HepG2 (cell line): ENCODE measurements around the gene CHST4. TPM values are rescaled to one million over a fixed set of nuclear protein-coding genes. Genes with fewer than 3 reads are reported as not detected.

Source experiments
- ADNP ChIP-seq: sonication (generic); formaldehyde crosslinking; IDR thresholded peaks from 2 replicates; pipeline ENCODE4 v1.4.0; 2020; ENCODE audit warnings: missing genetic modification reagents
- GMEB1 ChIP-seq: sonication (generic); formaldehyde crosslinking; IDR thresholded peaks from 2 replicates; pipeline ENCODE4 v1.5.1; 2020; ENCODE audit warnings: missing genetic modification reagents, mild to moderate bottlenecking, borderline replicate concordance
- HMGXB3 ChIP-seq: sonication (generic); formaldehyde crosslinking; IDR thresholded peaks from 2 replicates; pipeline ENCODE4 v1.4.0; 2020; ENCODE audit warnings: missing genetic modification reagents, borderline replicate concordance
- HMGXB4 ChIP-seq, 2 experiments: sonication (generic) in 1 of 2; formaldehyde crosslinking in 1 of 2; IDR thresholded peaks; 2 replicates each; pipeline versions ENCODE4 v1.4.0 to v1.6.1; 2018 to 2020; ENCODE audit warnings: missing genetic modification reagents in 2 of 2, borderline replicate concordance in 1 of 2, low read depth in 1 of 2, mild to moderate bottlenecking in 1 of 2, missing biosample characterization in 1 of 2
- KAT7 ChIP-seq: IDR thresholded peaks from 2 replicates; pipeline ENCODE4 v1.6.1; 2018; ENCODE audit warnings: borderline replicate concordance, missing compliant biosample characterization
- MEF2D ChIP-seq: sonication (generic); formaldehyde crosslinking; IDR thresholded peaks from 2 replicates; pipeline ENCODE4 v1.5.1; 2020; ENCODE audit warnings: mild to moderate bottlenecking, missing genetic modification reagents
- MTA1 ChIP-seq: sonication (generic); formaldehyde crosslinking; IDR thresholded peaks from 2 replicates; pipeline ENCODE4 v1.4.0; 2020; ENCODE audit warnings: missing genetic modification reagents, mild to moderate bottlenecking, borderline replicate concordance
- NFYC ChIP-seq: IDR thresholded peaks from 2 replicates; pipeline ENCODE4 v1.6.1; 2016; ENCODE audit warnings: missing genetic modification reagents, missing compliant biosample characterization
- PHF5A ChIP-seq: IDR thresholded peaks from one replicate; pipeline ENCODE4 v1.6.1; 2018; ENCODE audit warnings: low read depth, missing genetic modification reagents; ENCODE audit not compliant: unreplicated experiment
- THAP11 ChIP-seq: IDR thresholded peaks from 2 replicates; pipeline ENCODE4 v1.6.1; 2016; ENCODE audit warnings: missing biosample characterization, missing genetic modification reagents
- ZNF530 ChIP-seq: sonication (generic); formaldehyde crosslinking; IDR thresholded peaks from 2 replicates; pipeline ENCODE4 v1.5.0; 2020; ENCODE audit warnings: low read depth, mild to moderate bottlenecking, missing genetic modification reagents
- ZNF607 ChIP-seq: sonication (generic); formaldehyde crosslinking; IDR thresholded peaks from 2 replicates; pipeline ENCODE4 v1.5.1; 2020; ENCODE audit warnings: missing genetic modification reagents, mild to moderate bottlenecking, borderline replicate concordance
- polyA plus RNA-seq, 8 experiments: library from polyadenylated mRNA; depleted of rRNA in 3 of 8; stranded (reverse) in 7 of 8; unstranded in 1 of 8; fragments of >200 nt; fragmentation: Illumina TruSeq in 4 of 8; extraction: Trizol in 4 of 8; gene quantifications; 2 replicates each; pipeline versions ENCODE4 v1.2.1 to v1.2.3, GENCODE V29; 2011 to 2016; ENCODE audit warnings: low read depth in 4 of 8, missing spikeins in 1 of 8, mixed read lengths in 1 of 8; ENCODE audit not compliant: insufficient read depth in 1 of 8
- total RNA-seq, 5 experiments: library from RNA; depleted of rRNA; stranded (reverse); fragments of >200 nt; fragmentation: Illumina TruSeq; extraction: Trizol; gene quantifications; 2 replicates each; pipeline ENCODE4 v1.2.3, GENCODE V29; 2016; ENCODE audit warnings: low read depth in 1 of 5
- TF ChIP-seq, protein P1 (sequence below): sonication (generic); formaldehyde crosslinking; IDR thresholded peaks from 2 replicates; pipeline ENCODE4 v1.4.0; 2020; ENCODE audit warnings: missing genetic modification reagents, mild to moderate bottlenecking, borderline replicate concordance

CHST4 gene
- total and polyA plus RNA-seq, 2 of the 13 experiments (the other 11 are each of a cell fraction or from before 2014, with no cell fraction given): not detected

- TF ChIP-seq HMGXB3 (CRISPR knock-in tag): 0 out of 2 replicates have a peak, but pooled peaks have one; percentile 39
- TF ChIP-seq, protein P1, sequence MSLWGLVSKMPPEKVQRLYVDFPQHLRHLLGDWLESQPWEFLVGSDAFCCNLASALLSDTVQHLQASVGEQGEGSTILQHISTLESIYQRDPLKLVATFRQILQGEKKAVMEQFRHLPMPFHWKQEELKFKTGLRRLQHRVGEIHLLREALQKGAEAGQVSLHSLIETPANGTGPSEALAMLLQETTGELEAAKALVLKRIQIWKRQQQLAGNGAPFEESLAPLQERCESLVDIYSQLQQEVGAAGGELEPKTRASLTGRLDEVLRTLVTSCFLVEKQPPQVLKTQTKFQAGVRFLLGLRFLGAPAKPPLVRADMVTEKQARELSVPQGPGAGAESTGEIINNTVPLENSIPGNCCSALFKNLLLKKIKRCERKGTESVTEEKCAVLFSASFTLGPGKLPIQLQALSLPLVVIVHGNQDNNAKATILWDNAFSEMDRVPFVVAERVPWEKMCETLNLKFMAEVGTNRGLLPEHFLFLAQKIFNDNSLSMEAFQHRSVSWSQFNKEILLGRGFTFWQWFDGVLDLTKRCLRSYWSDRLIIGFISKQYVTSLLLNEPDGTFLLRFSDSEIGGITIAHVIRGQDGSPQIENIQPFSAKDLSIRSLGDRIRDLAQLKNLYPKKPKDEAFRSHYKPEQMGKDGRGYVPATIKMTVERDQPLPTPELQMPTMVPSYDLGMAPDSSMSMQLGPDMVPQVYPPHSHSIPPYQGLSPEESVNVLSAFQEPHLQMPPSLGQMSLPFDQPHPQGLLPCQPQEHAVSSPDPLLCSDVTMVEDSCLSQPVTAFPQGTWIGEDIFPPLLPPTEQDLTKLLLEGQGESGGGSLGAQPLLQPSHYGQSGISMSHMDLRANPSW (CRISPR knock-in tag): 0 out of 2 replicates have a peak, but pooled peaks have one; percentile 13
- peak; percentile 90 for TF ChIP-seq KAT7 (CRISPR knock-in tag)
- peak; percentile 79; the same call in 1 of the 2 replicates for TF ChIP-seq GMEB1 (CRISPR knock-in tag)
- no peak for TF ChIP-seq ZNF530
- TF ChIP-seq MTA1: peak; percentile 64; the same call in 1 of the 2 replicates
- no peak for TF ChIP-seq ZNF607 (CRISPR knock-in tag)
- peak; percentile 94 for TF ChIP-seq THAP11 (CRISPR knock-in tag)
- TF ChIP-seq HMGXB4 (CRISPR knock-in tag; IDR thresholded peaks at IDR 0.05; ENCODE audit: borderline replicate concordance in 1 of 2, low read depth in 1 of 2): peak; percentile 82 to 88; a peak in 2 of 4 replicates
- TF ChIP-seq MEF2D (CRISPR knock-in tag): peak; percentile 76; the same call in 1 of the 2 replicates
- peak; percentile 34 for TF ChIP-seq NFYC (CRISPR knock-in tag)
- TF ChIP-seq PHF5A (CRISPR knock-in tag): peak; percentile 11
- no peak for TF ChIP-seq ADNP (CRISPR knock-in tag)
These were observed 42.0 kb upstream of the CHST4 start (continued) for GRCh38 chr16:71484006-71484893.
